ENCODE data around the gene LLCFC1. TPM values are rescaled to one million over a fixed set of nuclear protein-coding genes. Genes with fewer than 3 reads are reported as not detected.

The LLCFC1 gene
- total RNA-seq, 1 experiment from 2014 or later = not detected

DNA sequence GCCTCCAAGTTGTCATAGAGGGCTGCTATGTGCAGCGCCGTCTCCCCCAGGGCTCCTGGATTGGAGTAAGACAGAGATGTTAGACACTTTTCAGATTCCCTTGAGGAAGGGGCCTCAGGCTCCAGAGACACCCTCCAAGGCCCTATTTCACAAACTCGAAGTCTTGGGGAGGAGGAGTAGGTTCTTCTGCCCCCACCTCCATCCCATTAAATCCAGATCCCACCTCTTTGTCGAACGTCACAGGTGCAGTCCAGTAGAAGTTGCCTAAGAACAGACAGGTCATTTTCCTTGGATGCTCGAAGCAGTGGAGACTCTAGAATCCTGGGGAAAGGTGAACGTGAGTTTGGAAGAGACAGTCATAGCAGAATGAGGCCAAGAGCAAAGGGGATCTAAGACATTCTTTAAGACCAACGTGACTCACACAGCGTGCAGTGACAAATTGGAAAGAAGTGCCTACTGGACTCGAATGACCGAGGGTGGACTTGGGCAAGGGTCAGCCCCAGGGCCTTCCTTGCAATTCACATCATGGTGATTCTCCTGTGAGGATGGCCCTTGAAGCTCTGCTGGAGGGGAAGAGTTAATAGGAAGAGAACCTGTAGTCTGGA is 9.1 kb upstream of the LLCFC1 start:
- H3K27me3 Mint-ChIP-seq (ENCODE audit: unreplicated experiment) = peaks cover 76% of the 10 kb centered on the region
- DNase-seq = no peak
- no peaks in the 10 kb centered on the region for H3K36me3 Mint-ChIP-seq (ENCODE audit: insufficient read depth, unreplicated experiment)
- H3K27ac Mint-ChIP-seq (ENCODE audit: unreplicated experiment) = no peak overlapping the region
- TF ChIP-seq, protein P1, sequence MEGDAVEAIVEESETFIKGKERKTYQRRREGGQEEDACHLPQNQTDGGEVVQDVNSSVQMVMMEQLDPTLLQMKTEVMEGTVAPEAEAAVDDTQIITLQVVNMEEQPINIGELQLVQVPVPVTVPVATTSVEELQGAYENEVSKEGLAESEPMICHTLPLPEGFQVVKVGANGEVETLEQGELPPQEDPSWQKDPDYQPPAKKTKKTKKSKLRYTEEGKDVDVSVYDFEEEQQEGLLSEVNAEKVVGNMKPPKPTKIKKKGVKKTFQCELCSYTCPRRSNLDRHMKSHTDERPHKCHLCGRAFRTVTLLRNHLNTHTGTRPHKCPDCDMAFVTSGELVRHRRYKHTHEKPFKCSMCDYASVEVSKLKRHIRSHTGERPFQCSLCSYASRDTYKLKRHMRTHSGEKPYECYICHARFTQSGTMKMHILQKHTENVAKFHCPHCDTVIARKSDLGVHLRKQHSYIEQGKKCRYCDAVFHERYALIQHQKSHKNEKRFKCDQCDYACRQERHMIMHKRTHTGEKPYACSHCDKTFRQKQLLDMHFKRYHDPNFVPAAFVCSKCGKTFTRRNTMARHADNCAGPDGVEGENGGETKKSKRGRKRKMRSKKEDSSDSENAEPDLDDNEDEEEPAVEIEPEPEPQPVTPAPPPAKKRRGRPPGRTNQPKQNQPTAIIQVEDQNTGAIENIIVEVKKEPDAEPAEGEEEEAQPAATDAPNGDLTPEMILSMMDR (IDR thresholded peaks at IDR 0.05; ENCODE audit: unreplicated experiment) = no peak
- BruUV-seq (replicated peaks) = no TSS peak
- H3K9me3 Mint-ChIP-seq (ENCODE audit: low read depth, unreplicated experiment) = no peaks in the 10 kb centered on the region
- no peaks in the 10 kb centered on the region for H3K4me1 Mint-ChIP-seq (ENCODE audit: low read depth, unreplicated experiment)
- no peak overlapping the region for H3K4me3 Mint-ChIP-seq (ENCODE audit: low read depth, unreplicated experiment)
- intact Hi-C loops (cut with micrococcal nuclease; ENCODE audit: unreplicated experiment) = no loop called here
- CTCF ChIA-PET = no interaction called here

DNA sequence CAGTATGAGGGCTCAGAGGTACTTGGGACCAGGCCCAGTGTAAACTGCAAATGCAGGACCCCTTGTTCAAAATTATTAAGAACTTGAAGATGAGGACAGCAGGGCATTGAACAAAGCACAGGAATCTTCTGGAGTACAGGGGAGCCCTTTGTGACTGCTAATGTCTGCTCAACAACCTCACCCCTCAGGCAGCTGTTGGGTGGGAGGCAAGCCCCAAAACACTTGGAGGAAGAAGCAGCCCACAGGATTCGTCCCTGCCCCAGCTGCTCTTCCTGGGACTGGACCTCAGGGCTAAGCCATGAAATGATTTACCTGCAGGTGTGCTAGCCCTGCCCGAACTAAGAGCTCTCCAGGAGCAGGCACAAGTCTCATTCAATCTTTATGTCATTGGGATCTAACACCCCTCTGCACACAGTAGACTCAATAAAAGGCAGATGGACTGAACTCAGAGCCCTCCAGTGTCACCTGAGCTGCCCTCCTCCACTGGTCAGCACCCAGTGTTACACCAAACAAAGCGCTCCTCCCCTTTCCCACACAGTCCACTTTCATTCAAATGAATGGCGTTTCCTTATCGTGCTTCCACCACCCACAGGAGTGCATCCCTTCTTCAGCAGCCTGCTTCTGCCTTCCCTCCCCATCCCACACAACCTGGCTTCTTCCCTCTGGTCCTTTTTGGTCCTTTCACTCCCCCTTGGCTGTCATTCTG is 6.7 kb upstream of the LLCFC1 start:
- no peak overlapping the region for H3K4me3 Mint-ChIP-seq (ENCODE audit: low read depth, unreplicated experiment)
- no peaks in the 10 kb centered on the region for H3K36me3 Mint-ChIP-seq (ENCODE audit: insufficient read depth, unreplicated experiment)
- intact Hi-C loops (cut with micrococcal nuclease; ENCODE audit: unreplicated experiment) = no loop called here
- TF ChIP-seq, protein P1 (IDR thresholded peaks at IDR 0.05; ENCODE audit: unreplicated experiment) = no peak
- peaks cover 71% of the 10 kb centered on the region for H3K27me3 Mint-ChIP-seq (ENCODE audit: unreplicated experiment)
- H3K27ac Mint-ChIP-seq (ENCODE audit: unreplicated experiment) = no peak overlapping the region
- DNase-seq = no peak
- no peaks in the 10 kb centered on the region for H3K4me1 Mint-ChIP-seq (ENCODE audit: low read depth, unreplicated experiment)
- BruUV-seq (replicated peaks) = no TSS peak
- CTCF ChIA-PET = interaction anchor here (1.1 kb wide), 1 partner anchor 19 kb away, joined by 3 read pairs; no protein-coding TSS in a partner anchor
- no peaks in the 10 kb centered on the region for H3K9me3 Mint-ChIP-seq (ENCODE audit: low read depth, unreplicated experiment)

GRCh38 chr7:142933092-142933475 is 6.2 kb upstream of the LLCFC1 start:
- CTCF ChIA-PET = interaction anchor here (1.1 kb wide), 2 partner anchors 19 to 31 kb away, joined by 3 read pairs; no protein-coding TSS in a partner anchor
- Mint-ChIP-seq H3K27ac (ENCODE audit: unreplicated experiment) (no peak overlapping the region), H3K9me3 (ENCODE audit: low read depth, unreplicated experiment) (no peaks in the 10 kb centered on the region), H3K27me3 (ENCODE audit: unreplicated experiment) (peaks cover 67% of the 10 kb centered on the region), H3K36me3 (ENCODE audit: insufficient read depth, unreplicated experiment) (no peaks in the 10 kb centered on the region), H3K4me3 (ENCODE audit: low read depth, unreplicated experiment) (no peak overlapping the region), H3K4me1 (ENCODE audit: low read depth, unreplicated experiment) (no peaks in the 10 kb centered on the region)
- TF ChIP-seq, protein P1 (IDR thresholded peaks at IDR 0.05; ENCODE audit: unreplicated experiment) = no peak
- BruUV-seq (replicated peaks) = no TSS peak
- intact Hi-C loops (cut with micrococcal nuclease; ENCODE audit: unreplicated experiment) = no loop called here
- DNase-seq = no peak

GRCh38 chr7:142933624-142934023 is 5.7 kb upstream of the LLCFC1 start, which contains the start of gene TRPV5:
TRPV5 (minus strand) TSS chr7:142933746; CDS start chr7:142933459, 287 bp downstream.
- H3K9me3 Mint-ChIP-seq (ENCODE audit: low read depth, unreplicated experiment) = no peaks in the 10 kb centered on the region
- H3K27ac Mint-ChIP-seq (ENCODE audit: unreplicated experiment) = no peak within 1 kb of the TSS

More at GRCh38 chr7:142933624-142934023, 5.7 kb upstream of the LLCFC1 start, which contains the start of gene TRPV5:
- no TSS peak for BruUV-seq (replicated peaks)
- TF ChIP-seq, protein P1 (IDR thresholded peaks at IDR 0.05; ENCODE audit: unreplicated experiment) = no peak
- H3K4me3 Mint-ChIP-seq (ENCODE audit: low read depth, unreplicated experiment) = no peak within 1 kb of the TSS
- DNase-seq = no peak
- no peaks in the 10 kb centered on the region for H3K4me1 Mint-ChIP-seq (ENCODE audit: low read depth, unreplicated experiment)
- H3K27me3 Mint-ChIP-seq (ENCODE audit: unreplicated experiment) = peaks cover 67% of the 10 kb centered on the region
- intact Hi-C loops (cut with micrococcal nuclease; ENCODE audit: unreplicated experiment) = no loop called here
- CTCF ChIA-PET = interaction anchor here (1.1 kb wide), 2 partner anchors 20 to 31 kb away, joined by 3 read pairs; no protein-coding TSS in a partner anchor
- no peaks in the 10 kb centered on the region for H3K36me3 Mint-ChIP-seq (ENCODE audit: insufficient read depth, unreplicated experiment)
